Measurements from ENCODE around the gene SCGB3A1. TPM values are rescaled to one million over a fixed set of nuclear protein-coding genes. Genes with fewer than 3 reads are reported as not detected.

SCGB3A1 gene
- total RNA-seq, 3 donors from 2014 or later, result not detected

- peak in 2 of 3 donors; percentile 11 to 19 for DNase-seq
- intact Hi-C loops (cut with DNase I, micrococcal nuclease), result no loop called here
- Histone ChIP-seq H3K4me3 (no peak overlapping the region), H3K36me3 (ENCODE audit: low read depth) (no peaks in the 10 kb centered on the region), H3K4me1 (ENCODE audit: low read depth) (no peaks in the 10 kb centered on the region), H3K9me3 (no peaks in the 10 kb centered on the region)
- no peak for TF ChIP-seq CTCF (IDR thresholded peaks at IDR 0.05)
- ATAC-seq, result no peak
These were observed 45.2 kb upstream of the SCGB3A1 start for GRCh38 chr5:180636403-180637075.

- Histone ChIP-seq H3K36me3 (ENCODE audit: low read depth) (no peaks in the 10 kb centered on the region), H3K9me3 (no peaks in the 10 kb centered on the region), H3K4me3 (no peak overlapping the region), H3K4me1 (ENCODE audit: low read depth) (no peaks in the 10 kb centered on the region)
- intact Hi-C loops (cut with DNase I, micrococcal nuclease), result no loop called here
- DNase-seq (peak in 1 of 3 donors; percentile 13), ATAC-seq (no peak)
- no peak for TF ChIP-seq CTCF (IDR thresholded peaks at IDR 0.05)
These were observed 44.7 kb upstream of the SCGB3A1 start for GRCh38 chr5:180636016-180636402.

GRCh38 chr5:180633283-180634177, 42.2 kb upstream of the SCGB3A1 start:
- Histone ChIP-seq H3K9me3 (no peaks in the 10 kb centered on the region), H3K4me1 (ENCODE audit: low read depth) (no peaks in the 10 kb centered on the region), H3K4me3 (no peak overlapping the region), H3K36me3 (ENCODE audit: low read depth) (no peaks in the 10 kb centered on the region)
- no peak for ATAC-seq
- intact Hi-C loops (cut with DNase I, micrococcal nuclease), result no loop called here
- DNase-seq, result peak in 2 of 3 donors; percentile 8 to 22
- no peak for TF ChIP-seq CTCF (IDR thresholded peaks at IDR 0.05)

GRCh38 chr5:180632768-180633167, 41.5 kb upstream of the SCGB3A1 start:
- Histone ChIP-seq H3K36me3 (ENCODE audit: low read depth) (no peaks in the 10 kb centered on the region), H3K9me3 (no peaks in the 10 kb centered on the region), H3K4me1 (ENCODE audit: low read depth) (no peaks in the 10 kb centered on the region), H3K4me3 (no peak overlapping the region)
- TF ChIP-seq CTCF (IDR thresholded peaks at IDR 0.05), result no peak
- DNase-seq, result peak in 1 of 3 donors; percentile 40
- intact Hi-C loops (cut with DNase I, micrococcal nuclease), result no loop called here
- ATAC-seq, result no peak

GRCh38 chr5:180631549-180632383, 40.5 kb upstream of the SCGB3A1 start:
- intact Hi-C loops (cut with DNase I, micrococcal nuclease), result no loop called here
- no peak overlapping the region for H3K4me3 ChIP-seq
- DNase-seq, result peak in 1 of 3 donors; percentile 32
- no peak for ATAC-seq
- no peaks in the 10 kb centered on the region for H3K36me3 ChIP-seq (ENCODE audit: low read depth)
- H3K9me3 ChIP-seq, result no peaks in the 10 kb centered on the region
- H3K4me1 ChIP-seq (ENCODE audit: low read depth), result no peaks in the 10 kb centered on the region
- TF ChIP-seq CTCF (IDR thresholded peaks at IDR 0.05), result no peak
